Hematopoietic multipotent progenitor cell treated with erythropoietin and hydrocortisone succinate and interleukin-3 and kit ligand, for 8 days (in vitro differentiated cells): Measurements from ENCODE around the gene MMRN2.
"Not testable (repeated sequence)": the region's sequence is repeated elsewhere in the genome, so short reads cannot be mapped to it uniquely, and the experiment has no call there.

Experiments
- DNase-seq: peaks from one replicate; pipeline ENCODE4 v3.0.0-alpha.2; 2015

Gene MMRN2

GRCh38 chr10:86938260-86938659, 19.2 kb downstream of the MMRN2 start:
- DNase-seq: no peak

- no peak for DNase-seq
Measured at GRCh38 chr10:86937502-86938154, 19.8 kb downstream of the MMRN2 start.

- DNase-seq: no peak
Measured at GRCh38 chr10:86936661-86937501, 20.5 kb downstream of the MMRN2 start.

- DNase-seq: not testable (repeated sequence)
Measured at GRCh38 chr10:86934162-86934711, 23.2 kb downstream of the MMRN2 start.

GRCh38 chr10:86932674-86933073, 24.7 kb downstream of the MMRN2 start:
- no peak for DNase-seq

GRCh38 chr10:86931872-86932271, 25.5 kb downstream of the MMRN2 start:
- no peak for DNase-seq

- DNase-seq: no peak
Measured at GRCh38 chr10:86929468-86930380, 27.7 kb downstream of the MMRN2 start.

- DNase-seq: no peak
Measured at GRCh38 chr10:86922553-86922961, 34.9 kb downstream of the MMRN2 start.

- DNase-seq: no peak
Measured at GRCh38 chr10:86918022-86918471, 39.4 kb downstream of the MMRN2 start.

- no peak for DNase-seq
Measured at GRCh38 chr10:86914734-86915133, 42.7 kb downstream of the MMRN2 start.

GRCh38 chr10:86905429-86905828, 52.0 kb downstream of the MMRN2 start:
- DNase-seq: no peak

GRCh38 chr10:86904600-86904999, 52.8 kb downstream of the MMRN2 start:
- DNase-seq: no peak

- DNase-seq: no peak
Measured at GRCh38 chr10:86900955-86901354, 56.5 kb downstream of the MMRN2 start.

GRCh38 chr10:86899670-86900276, 57.6 kb downstream of the MMRN2 start:
- peak; percentile 53 for DNase-seq

- no peak for DNase-seq
Measured at GRCh38 chr10:86899132-86899531, 58.3 kb downstream of the MMRN2 start.

GRCh38 chr10:86898511-86898910, 58.9 kb downstream of the MMRN2 start:
- no peak for DNase-seq

GRCh38 chr10:86889997-86890396, 67.4 kb downstream of the MMRN2 start:
- DNase-seq: no peak

GRCh38 chr10:86888585-86889381, 68.6 kb downstream of the MMRN2 start:
- DNase-seq: no peak
